ENCODE measurements around the gene ABHD17C. TPM values are rescaled to one million over a fixed set of nuclear protein-coding genes. Genes with fewer than 3 reads are reported as not detected.

The ABHD17C gene
- total RNA-seq, 1 donor from 2014 or later = 9.3 TPM

- no peak for DNase-seq (ENCODE audit: low spot score)
- no peaks in the 10 kb centered on the region for H3K9me3 Mint-ChIP-seq
- Histone ChIP-seq H3K9me3 (ENCODE audit: low read depth) (no peaks in the 10 kb centered on the region), H3K27me3 (peaks cover 23% of the 10 kb centered on the region), H3K27ac (no peak overlapping the region), H3F3A (ENCODE audit: low read depth) (no peaks in the 10 kb centered on the region), H3K4me2 (no peak overlapping the region), H3K4me3 (no peak overlapping the region), H2AFZ (replicated peaks) (no peak overlapping the region), H3K9ac (no peak overlapping the region), H3K79me2 (ENCODE audit: low read depth) (no peaks in the 10 kb centered on the region), H4K20me1 (ENCODE audit: low read depth) (no peaks in the 10 kb centered on the region), H3K4me1 (no peaks in the 10 kb centered on the region), H3K36me3 (no peaks in the 10 kb centered on the region)
- no peak overlapping the region for H3K27ac Mint-ChIP-seq
- peaks cover 19% of the 10 kb centered on the region for H3K27me3 Mint-ChIP-seq (ENCODE audit: insufficient read depth, low read depth)
- H3K36me3 Mint-ChIP-seq = no peaks in the 10 kb centered on the region
- H3K4me1 Mint-ChIP-seq = peaks cover 5% of the 10 kb centered on the region
- TF ChIP-seq EZH2phosphoT487 (IDR thresholded peaks at IDR 0.05) (no peak), CTCF (IDR thresholded peaks at IDR 0.05) (no peak), EZH2 (IDR thresholded peaks at IDR 0.05) (no peak)
- no peak overlapping the region for H3K4me3 Mint-ChIP-seq
These were observed 78.8 kb downstream of the ABHD17C start for GRCh38 chr15:80773792-80774352.

- no peak overlapping the region for H3K9ac ChIP-seq
- Mint-ChIP-seq H3K4me3 (no peak overlapping the region), H3K27ac (no peak overlapping the region), H3K4me1 (peaks cover 5% of the 10 kb centered on the region), H3K36me3 (no peaks in the 10 kb centered on the region), H3K9me3 (no peaks in the 10 kb centered on the region), H3K27me3 (ENCODE audit: insufficient read depth, low read depth) (peaks cover 20% of the 10 kb centered on the region)
- peaks cover 30% of the 10 kb centered on the region for H3K27me3 ChIP-seq
- H3F3A ChIP-seq (ENCODE audit: low read depth) = no peaks in the 10 kb centered on the region
- no peak overlapping the region for H3K27ac ChIP-seq
- no peak overlapping the region for H3K4me3 ChIP-seq
- no peak overlapping the region for H2AFZ ChIP-seq (replicated peaks)
- H4K20me1 ChIP-seq (ENCODE audit: low read depth) = peaks cover 2% of the 10 kb centered on the region
- DNase-seq (ENCODE audit: low spot score) = no peak
- TF ChIP-seq CTCF (IDR thresholded peaks at IDR 0.05) = no peak
- no peak for TF ChIP-seq EZH2 (IDR thresholded peaks at IDR 0.05)
- no peak for TF ChIP-seq EZH2phosphoT487 (IDR thresholded peaks at IDR 0.05)
- H3K79me2 ChIP-seq (ENCODE audit: low read depth) = no peaks in the 10 kb centered on the region
- no peaks in the 10 kb centered on the region for H3K4me1 ChIP-seq
- no peaks in the 10 kb centered on the region for H3K36me3 ChIP-seq
- H3K4me2 ChIP-seq = no peak overlapping the region
- H3K9me3 ChIP-seq (ENCODE audit: low read depth) = no peaks in the 10 kb centered on the region
These were observed 79.4 kb downstream of the ABHD17C start for GRCh38 chr15:80774486-80774885.

- Mint-ChIP-seq H3K27ac (no peak overlapping the region), H3K36me3 (no peaks in the 10 kb centered on the region), H3K27me3 (ENCODE audit: insufficient read depth, low read depth) (peaks cover 27% of the 10 kb centered on the region), H3K9me3 (no peaks in the 10 kb centered on the region), H3K4me1 (peaks cover 10% of the 10 kb centered on the region), H3K4me3 (no peak overlapping the region)
- H4K20me1 ChIP-seq (ENCODE audit: low read depth) = peaks cover 11% of the 10 kb centered on the region
- no peak overlapping the region for H2AFZ ChIP-seq (replicated peaks)
- peaks cover 38% of the 10 kb centered on the region for H3K27me3 ChIP-seq
- H3F3A ChIP-seq (ENCODE audit: low read depth) = peaks cover 4% of the 10 kb centered on the region
- no peak overlapping the region for H3K9ac ChIP-seq
- H3K4me2 ChIP-seq = no peak overlapping the region
- H3K36me3 ChIP-seq = no peaks in the 10 kb centered on the region
- no peaks in the 10 kb centered on the region for H3K79me2 ChIP-seq (ENCODE audit: low read depth)
- no peaks in the 10 kb centered on the region for H3K9me3 ChIP-seq (ENCODE audit: low read depth)
- DNase-seq (ENCODE audit: low spot score) = no peak
- H3K4me3 ChIP-seq = no peak overlapping the region
- no peak overlapping the region for H3K27ac ChIP-seq
- TF ChIP-seq EZH2 (IDR thresholded peaks at IDR 0.05) (no peak), EZH2phosphoT487 (IDR thresholded peaks at IDR 0.05) (no peak), CTCF (IDR thresholded peaks at IDR 0.05) (no peak)
- H3K4me1 ChIP-seq = peaks cover 4% of the 10 kb centered on the region
These were observed 80.2 kb downstream of the ABHD17C start for GRCh38 chr15:80775338-80775737.
